Measurements from ENCODE around the gene RHOT1. TPM values are rescaled to one million over a fixed set of nuclear protein-coding genes. Genes with fewer than 3 reads are reported as not detected.
"Not testable (repeated sequence)": the region's sequence is repeated elsewhere in the genome, so short reads cannot be mapped to it uniquely, and the experiment has no call there.

RHOT1 gene
- total RNA-seq, 1 donor from 2014 or later, result 26.2 TPM

GRCh38 chr17:32103476-32104113, 38.7 kb upstream of the RHOT1 start:
- no peak for DNase-seq (ENCODE audit: extremely low spot score, unreplicated experiment)
- Mint-ChIP-seq H3K27ac (no peak overlapping the region), H3K4me3 (no peak overlapping the region), H3K9me3 (no peaks in the 10 kb centered on the region), H3K27me3 (peaks cover 3% of the 10 kb centered on the region), H3K36me3 (no peaks in the 10 kb centered on the region), H3K4me1 (ENCODE audit: unreplicated experiment) (peaks cover 22% of the 10 kb centered on the region)
- TF ChIP-seq CTCF (conservative IDR thresholded peaks at IDR 0.05), result no peak

GRCh38 chr17:32104158-32104557, 38.1 kb upstream of the RHOT1 start:
- no peak for DNase-seq (ENCODE audit: extremely low spot score, unreplicated experiment)
- no peaks in the 10 kb centered on the region for H3K36me3 Mint-ChIP-seq
- no peak overlapping the region for H3K27ac Mint-ChIP-seq

GRCh38 chr17:32106471-32106981, 35.8 kb upstream of the RHOT1 start:
- H3K27me3 Mint-ChIP-seq; H3K4me3 Mint-ChIP-seq; H3K36me3 Mint-ChIP-seq; H3K9me3 Mint-ChIP-seq; H3K27ac Mint-ChIP-seq; DNase-seq (ENCODE audit: extremely low spot score, unreplicated experiment): not testable (repeated sequence)
- peaks cover 25% of the 10 kb centered on the region for H3K4me1 Mint-ChIP-seq (ENCODE audit: unreplicated experiment)

More at GRCh38 chr17:32104158-32104557, 38.1 kb upstream of the RHOT1 start:
- Mint-ChIP-seq H3K4me3 (no peak overlapping the region), H3K9me3 (no peaks in the 10 kb centered on the region), H3K27me3 (no peaks in the 10 kb centered on the region), H3K4me1 (ENCODE audit: unreplicated experiment) (peaks cover 22% of the 10 kb centered on the region)
- TF ChIP-seq CTCF (conservative IDR thresholded peaks at IDR 0.05), result no peak

GRCh38 chr17:32107194-32107593, 35.1 kb upstream of the RHOT1 start:
- not testable (repeated sequence) for H3K27ac Mint-ChIP-seq; H3K36me3 Mint-ChIP-seq; H3K9me3 Mint-ChIP-seq; DNase-seq (ENCODE audit: extremely low spot score, unreplicated experiment); H3K27me3 Mint-ChIP-seq; H3K4me3 Mint-ChIP-seq
- H3K4me1 Mint-ChIP-seq (ENCODE audit: unreplicated experiment), result peaks cover 20% of the 10 kb centered on the region

GRCh38 chr17:32110596-32110995, 31.7 kb upstream of the RHOT1 start:
- Mint-ChIP-seq H3K36me3 (no peaks in the 10 kb centered on the region), H3K27ac (no peak overlapping the region), H3K27me3 (no peaks in the 10 kb centered on the region), H3K4me1 (ENCODE audit: unreplicated experiment) (peaks cover 23% of the 10 kb centered on the region), H3K9me3 (no peaks in the 10 kb centered on the region), H3K4me3 (no peak overlapping the region)
- no peak for TF ChIP-seq CTCF (conservative IDR thresholded peaks at IDR 0.05)
- DNase-seq (ENCODE audit: extremely low spot score, unreplicated experiment), result no peak

- Mint-ChIP-seq H3K4me3 (no peak overlapping the region), H3K4me1 (ENCODE audit: unreplicated experiment) (peaks cover 22% of the 10 kb centered on the region), H3K27ac (no peak overlapping the region), H3K36me3 (no peaks in the 10 kb centered on the region), H3K27me3 (no peaks in the 10 kb centered on the region), H3K9me3 (no peaks in the 10 kb centered on the region)
- peak; percentile 70 for DNase-seq (ENCODE audit: extremely low spot score, unreplicated experiment)
- TF ChIP-seq CTCF (conservative IDR thresholded peaks at IDR 0.05), result peak; percentile 55
Observed at GRCh38 chr17:32111141-32111771, 31.0 kb upstream of the RHOT1 start.

Measured in type B pancreatic cell (in vitro differentiated cells).